Fibroblast of lung (primary cell): ENCODE results near the gene RAB35. TPM values are rescaled to one million over a fixed set of nuclear protein-coding genes. Genes with fewer than 3 reads are reported as not detected.

ENCODE experiments used
- DNase-seq, 2 donors: peaks; one replicate each; pipeline versions ENCODE4 v3.0.0 to v3.0.0-alpha.2; 2010; ENCODE audit warnings: low read depth in 2 of 2
- H2AFZ ChIP-seq: 2 replicates; pipeline ENCODE4 v1.5.1; 2012; ENCODE audit warnings: low read length, control low read depth, inconsistent platforms
- H3K27ac ChIP-seq: 2 replicates; pipeline ENCODE4 v1.5.1; 2011; ENCODE audit warnings: low read length, control low read depth; ENCODE audit not compliant: insufficient read depth
- H3K27me3 ChIP-seq: 2 replicates; pipeline ENCODE4 v1.5.1; 2011; ENCODE audit warnings: mild to moderate bottlenecking, low read length; ENCODE audit not compliant: control insufficient read depth, insufficient read depth
- H3K36me3 ChIP-seq: 2 replicates; pipeline ENCODE4 v1.5.1; 2011; ENCODE audit warnings: low read length; ENCODE audit not compliant: control insufficient read depth, insufficient read depth
- H3K4me1 ChIP-seq: 2 replicates; pipeline ENCODE4 v1.5.1; 2011; ENCODE audit warnings: low read length; ENCODE audit not compliant: control insufficient read depth, insufficient read depth; ENCODE audit errors: extremely low read depth
- H3K4me2 ChIP-seq: 2 replicates; pipeline ENCODE4 v1.5.1; 2011; ENCODE audit warnings: low read length, control low read depth; ENCODE audit not compliant: insufficient read depth; ENCODE audit errors: extremely low read depth
- H3K4me3 ChIP-seq, 4 experiments: fragments of 200-600 bp in 1 of 4; sonication (generic) in 1 of 4; replicated peaks in 1 of 4; 2 replicates each; pipeline ENCODE4 v1.5.1; 2011 to 2016; ENCODE audit warnings: low read length in 4 of 4, low read depth in 3 of 4, mild to moderate bottlenecking in 3 of 4, control low read depth in 2 of 4, inconsistent platforms in 1 of 4, mixed read lengths in 1 of 4; ENCODE audit not compliant: insufficient read depth in 1 of 4; ENCODE audit errors: control extremely low read depth in 1 of 4
- H3K79me2 ChIP-seq: 2 replicates; pipeline ENCODE4 v1.5.1; 2012; ENCODE audit warnings: mild to moderate bottlenecking, low read length, inconsistent platforms; ENCODE audit not compliant: control insufficient read depth, insufficient read depth
- H3K9ac ChIP-seq: 2 replicates; pipeline ENCODE4 v1.5.1; 2011; ENCODE audit warnings: mild to moderate bottlenecking, low read length, control low read depth; ENCODE audit not compliant: insufficient read depth
- H3K9me3 ChIP-seq: 2 replicates; pipeline ENCODE4 v1.5.1; 2012; ENCODE audit warnings: low read depth, low read length; ENCODE audit not compliant: control insufficient read depth, insufficient read depth
- H4K20me1 ChIP-seq: 2 replicates; pipeline ENCODE4 v1.5.1; 2011; ENCODE audit warnings: low read length; ENCODE audit not compliant: control insufficient read depth, insufficient read depth; ENCODE audit errors: extremely low read depth
- EZH2 ChIP-seq: IDR thresholded peaks from 2 replicates; pipeline ENCODE4 v1.5.1; 2012; ENCODE audit warnings: low read length, control low read depth, mild to moderate bottlenecking; ENCODE audit errors: missing control alignments
- polyA plus RNA-seq, 2 donors: library from polyadenylated mRNA; depleted of rRNA in 1 of 2; stranded (reverse) in 1 of 2; unstranded in 1 of 2; fragments of >200 nt; gene quantifications; 2 replicates each; pipeline ENCODE4 v1.2.1, GENCODE V29; 2011 to 2012; ENCODE audit warnings: missing spikeins in 1 of 2
- total RNA-seq: library from RNA; depleted of rRNA; stranded (reverse); fragments of >200 nt; gene quantifications from 2 replicates; pipeline ENCODE4 v1.2.1, GENCODE V29; 2014
- TF ChIP-seq, protein P1 (sequence below), 2 donors: IDR thresholded peaks in 1 of 2; conservative IDR thresholded peaks in 1 of 2; 1 replicate in 1 of 2; 2 replicates in 1 of 2; pipeline ENCODE4 v1.5.1; 2011 to 2012; ENCODE audit warnings: low read length in 2 of 2, control low read depth in 1 of 2, inconsistent platforms in 1 of 2, low read depth in 1 of 2, mild to moderate bottlenecking in 1 of 2

RAB35 gene
- total and polyA plus RNA-seq, 2 donors (not counting 1 experiment from before 2014, with no cell fraction given): 29.7 to 51.4 TPM

DNA sequence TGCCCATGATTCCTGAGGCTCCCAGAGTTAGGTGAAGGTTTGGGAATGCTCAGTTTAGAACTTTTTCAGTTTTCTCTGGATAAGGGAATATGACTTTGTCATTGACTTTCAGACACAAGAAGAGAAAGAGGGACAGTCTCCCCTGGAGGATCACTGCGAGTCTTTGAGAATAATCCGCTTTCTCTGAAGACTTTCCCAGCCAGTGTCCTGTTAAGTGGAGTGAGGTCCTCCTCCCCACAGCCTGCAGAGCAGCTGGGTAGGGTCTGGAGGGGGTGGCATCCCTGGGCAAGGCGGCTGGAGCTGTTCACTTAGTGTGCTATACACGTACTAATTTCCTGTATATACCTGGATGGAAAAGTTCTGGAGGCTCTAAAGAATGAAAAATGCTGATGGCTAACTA, 8.5 kb upstream of the RAB35 start:
- peaks cover 6% of the 10 kb centered on the region for H3K36me3 ChIP-seq
- H3K9me3 ChIP-seq: no peaks in the 10 kb centered on the region
- H2AFZ ChIP-seq: no peak overlapping the region
- TF ChIP-seq, protein P1, sequence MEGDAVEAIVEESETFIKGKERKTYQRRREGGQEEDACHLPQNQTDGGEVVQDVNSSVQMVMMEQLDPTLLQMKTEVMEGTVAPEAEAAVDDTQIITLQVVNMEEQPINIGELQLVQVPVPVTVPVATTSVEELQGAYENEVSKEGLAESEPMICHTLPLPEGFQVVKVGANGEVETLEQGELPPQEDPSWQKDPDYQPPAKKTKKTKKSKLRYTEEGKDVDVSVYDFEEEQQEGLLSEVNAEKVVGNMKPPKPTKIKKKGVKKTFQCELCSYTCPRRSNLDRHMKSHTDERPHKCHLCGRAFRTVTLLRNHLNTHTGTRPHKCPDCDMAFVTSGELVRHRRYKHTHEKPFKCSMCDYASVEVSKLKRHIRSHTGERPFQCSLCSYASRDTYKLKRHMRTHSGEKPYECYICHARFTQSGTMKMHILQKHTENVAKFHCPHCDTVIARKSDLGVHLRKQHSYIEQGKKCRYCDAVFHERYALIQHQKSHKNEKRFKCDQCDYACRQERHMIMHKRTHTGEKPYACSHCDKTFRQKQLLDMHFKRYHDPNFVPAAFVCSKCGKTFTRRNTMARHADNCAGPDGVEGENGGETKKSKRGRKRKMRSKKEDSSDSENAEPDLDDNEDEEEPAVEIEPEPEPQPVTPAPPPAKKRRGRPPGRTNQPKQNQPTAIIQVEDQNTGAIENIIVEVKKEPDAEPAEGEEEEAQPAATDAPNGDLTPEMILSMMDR (conservative IDR thresholded peaks at IDR 0.05 in 1 of 2, IDR thresholded peaks at IDR 0.05 in 1 of 2; ENCODE audit: low read depth in 1 of 2, low read length in 2 of 2): no peak
- TF ChIP-seq EZH2: no peak
- no peaks in the 10 kb centered on the region for H4K20me1 ChIP-seq
- H3K9ac ChIP-seq: no peak overlapping the region
- H3K27ac ChIP-seq: no peak overlapping the region
- no peaks in the 10 kb centered on the region for H3K27me3 ChIP-seq
- H3K4me2 ChIP-seq: no peak overlapping the region
- no peak overlapping the region for H3K4me3 ChIP-seq
- DNase-seq: no peak
- no peaks in the 10 kb centered on the region for H3K79me2 ChIP-seq
- H3K4me1 ChIP-seq: no peaks in the 10 kb centered on the region

- no peak overlapping the region for H2AFZ ChIP-seq
- H3K27me3 ChIP-seq: no peaks in the 10 kb centered on the region
- H4K20me1 ChIP-seq: no peaks in the 10 kb centered on the region
- H3K79me2 ChIP-seq: peaks cover 12% of the 10 kb centered on the region
- no peaks in the 10 kb centered on the region for H3K9me3 ChIP-seq
- H3K4me2 ChIP-seq: no peak overlapping the region
- peaks cover 2% of the 10 kb centered on the region for H3K36me3 ChIP-seq
- no peak for DNase-seq
- H3K9ac ChIP-seq: no peak overlapping the region
- peaks cover 2% of the 10 kb centered on the region for H3K4me1 ChIP-seq
- no peak overlapping the region for H3K27ac ChIP-seq
- TF ChIP-seq, protein P1 (conservative IDR thresholded peaks at IDR 0.05 in 1 of 2, IDR thresholded peaks at IDR 0.05 in 1 of 2; ENCODE audit: low read depth in 1 of 2, low read length in 2 of 2): no peak
- TF ChIP-seq EZH2: no peak
- no peak overlapping the region for H3K4me3 ChIP-seq
These were observed 5.3 kb upstream of the RAB35 start for GRCh38 chr12:120121766-120122293.

DNA sequence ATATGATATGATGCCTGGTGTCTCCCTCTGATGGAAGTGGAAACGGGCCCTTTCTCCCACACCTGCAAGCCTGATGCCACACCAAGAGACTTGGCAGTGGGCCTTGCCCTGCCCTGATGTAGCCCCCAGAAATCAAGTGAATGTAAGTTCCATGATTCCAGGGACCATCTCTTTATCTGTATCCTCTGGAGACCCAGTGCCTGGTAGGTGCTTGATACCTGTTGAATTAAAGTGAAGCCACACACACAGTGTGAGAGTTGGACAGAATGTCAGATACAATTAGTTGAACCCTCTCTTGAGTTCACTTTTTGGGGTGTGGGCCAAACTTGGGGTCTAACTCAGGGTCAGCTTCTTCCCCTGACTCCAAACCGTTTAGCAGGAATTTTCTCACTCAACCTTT, 4.8 kb upstream of the RAB35 start:
- H3K27ac ChIP-seq: no peak overlapping the region
- H3K9ac ChIP-seq: no peak overlapping the region
- DNase-seq: no peak
- H3K79me2 ChIP-seq: peaks cover 12% of the 10 kb centered on the region
- H3K27me3 ChIP-seq: no peaks in the 10 kb centered on the region
- H3K4me3 ChIP-seq: no peak overlapping the region
- no peaks in the 10 kb centered on the region for H4K20me1 ChIP-seq
- H3K9me3 ChIP-seq: no peaks in the 10 kb centered on the region
- no peak overlapping the region for H2AFZ ChIP-seq
- H3K4me2 ChIP-seq: no peak overlapping the region
- TF ChIP-seq, protein P1 (conservative IDR thresholded peaks at IDR 0.05 in 1 of 2, IDR thresholded peaks at IDR 0.05 in 1 of 2; ENCODE audit: low read depth in 1 of 2, low read length in 2 of 2): no peak
- TF ChIP-seq EZH2: no peak
- H3K4me1 ChIP-seq: peaks cover 2% of the 10 kb centered on the region
- H3K36me3 ChIP-seq: no peaks in the 10 kb centered on the region
